HT-29 (cell line): ENCODE measurements around the gene FPR3. TPM values are rescaled to one million over a fixed set of nuclear protein-coding genes. Genes with fewer than 3 reads are reported as not detected.

ENCODE experiments used
- DNase-seq: peaks from one replicate; pipeline ENCODE4 v3.0.0-alpha.2; 2015; ENCODE audit warnings: low spot score
- total RNA-seq: library from RNA; depleted of rRNA; stranded (reverse); fragments of >200 nt; shearing (Covaris generic); gene quantifications from 2 replicates; pipeline ENCODE4 v1.2.3, GENCODE V29; 2014

The FPR3 gene
- total RNA-seq, 1 experiment from 2014 or later, result not detected

- DNase-seq, result peak; percentile 29
Observed at GRCh38 chr19:51807111-51807701, 12.2 kb downstream of the FPR3 start.

DNA sequence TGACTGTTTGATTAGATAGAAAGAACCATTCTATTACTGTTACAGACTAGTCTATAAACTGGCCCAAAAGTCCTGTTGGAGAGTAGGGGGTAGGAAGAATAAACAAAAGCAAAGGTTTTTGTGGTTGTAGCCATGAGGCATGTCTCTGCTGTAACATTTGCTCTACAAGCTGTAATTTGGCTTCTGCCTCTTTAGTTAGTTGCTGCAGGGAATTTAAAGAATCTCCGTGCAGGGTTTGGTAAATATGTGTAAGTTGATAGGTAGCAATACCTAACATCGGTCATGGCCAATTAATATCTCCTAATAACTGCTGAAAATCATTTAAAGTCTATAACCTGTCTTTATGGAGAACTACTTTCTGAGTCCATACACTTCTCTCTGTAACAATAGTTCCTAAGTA is 13.0 kb downstream of the FPR3 start:
- no peak for DNase-seq

- DNase-seq, result peak; percentile 54
Observed at GRCh38 chr19:51808333-51808986, 13.5 kb downstream of the FPR3 start.

GRCh38 chr19:51809787-51810186 is 14.8 kb downstream of the FPR3 start:
- DNase-seq, result peak; percentile 20

GRCh38 chr19:51810223-51810622 is 15.3 kb downstream of the FPR3 start:
- peak; percentile 75 for DNase-seq

GRCh38 chr19:51811344-51811743 is 16.4 kb downstream of the FPR3 start:
- no peak for DNase-seq

DNA sequence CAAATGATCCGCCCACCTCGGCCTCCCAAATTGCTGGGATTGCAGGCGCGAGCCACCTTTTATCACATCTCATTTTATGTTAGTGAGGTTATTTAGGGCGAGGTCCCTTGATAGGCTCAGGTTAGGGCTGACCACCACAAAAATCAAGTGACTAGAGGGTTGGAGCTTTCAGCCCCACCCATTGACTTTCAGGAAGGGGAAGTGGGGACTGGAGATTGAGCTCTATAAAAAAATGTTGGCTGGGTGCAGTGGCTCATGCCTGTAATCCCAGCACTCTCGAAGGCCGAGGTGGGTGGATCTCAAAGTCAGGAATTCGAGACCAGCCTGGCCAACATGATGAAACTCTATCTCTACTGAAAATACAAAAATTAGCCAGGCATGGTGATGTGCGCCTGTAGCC is 20.1 kb downstream of the FPR3 start:
- DNase-seq, result no peak

DNA sequence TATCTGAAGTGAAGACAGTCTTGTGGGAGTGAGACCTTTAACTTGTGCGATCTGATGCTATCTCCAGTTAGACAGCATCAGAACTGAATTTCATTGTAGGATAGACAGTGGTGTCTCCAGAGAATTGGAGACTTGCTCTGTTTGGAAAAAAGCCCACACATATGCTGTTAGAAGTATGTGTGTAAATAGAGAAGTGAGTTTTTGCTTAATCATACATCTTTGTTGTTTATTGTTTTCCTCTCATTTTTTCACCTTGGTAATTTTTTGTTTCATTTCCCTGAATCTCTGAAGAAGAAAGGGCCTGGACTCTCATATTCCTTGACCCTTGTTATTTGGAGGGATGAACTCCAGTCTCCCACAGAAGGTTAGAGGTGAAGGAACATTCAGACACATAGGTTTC is 21.8 kb downstream of the FPR3 start:
- DNase-seq, result no peak

DNA sequence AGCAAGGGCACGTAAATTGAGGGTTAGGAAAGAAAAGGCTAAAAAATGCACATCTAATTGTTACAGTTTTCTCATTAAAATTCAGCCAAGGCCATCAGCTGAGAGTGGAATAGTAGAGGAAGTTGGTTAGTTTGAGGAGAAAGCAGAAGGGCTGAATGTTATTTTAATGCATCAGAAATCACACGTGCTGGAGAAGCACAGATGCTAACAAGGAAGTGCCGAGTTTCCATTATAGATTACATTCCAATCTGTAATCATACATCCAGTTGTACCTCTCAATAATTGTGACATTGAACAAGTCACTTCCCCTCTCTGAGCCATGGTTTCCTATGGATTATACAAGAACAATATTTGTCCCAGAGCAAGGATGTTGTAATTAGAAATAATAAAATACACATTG is 25.1 kb downstream of the FPR3 start:
- DNase-seq, result no peak

- no peak for DNase-seq
Observed at GRCh38 chr19:51820831-51821446, 26.0 kb downstream of the FPR3 start.

DNA sequence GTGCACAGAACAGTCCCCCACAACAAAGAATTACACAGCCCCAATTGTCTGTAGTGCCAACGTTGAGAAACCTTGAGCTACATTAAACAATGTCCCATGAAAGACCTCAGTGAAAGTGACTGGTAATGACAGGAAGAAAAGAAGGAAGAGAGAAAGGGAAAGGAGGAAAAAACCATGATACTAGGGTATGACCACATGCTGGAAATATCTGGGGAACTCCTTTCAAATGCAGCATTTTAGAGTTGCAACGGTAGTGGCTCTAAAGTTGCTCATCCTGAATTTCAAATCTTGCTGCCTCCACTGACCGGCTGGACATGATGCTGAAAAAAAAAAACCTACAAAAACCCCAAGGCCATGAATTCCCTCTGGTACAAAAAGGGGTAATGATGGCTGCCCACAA is 26.5 kb downstream of the FPR3 start:
- DNase-seq, result no peak

- DNase-seq, result no peak
Observed at GRCh38 chr19:51821921-51822320, 27.0 kb downstream of the FPR3 start.

DNA sequence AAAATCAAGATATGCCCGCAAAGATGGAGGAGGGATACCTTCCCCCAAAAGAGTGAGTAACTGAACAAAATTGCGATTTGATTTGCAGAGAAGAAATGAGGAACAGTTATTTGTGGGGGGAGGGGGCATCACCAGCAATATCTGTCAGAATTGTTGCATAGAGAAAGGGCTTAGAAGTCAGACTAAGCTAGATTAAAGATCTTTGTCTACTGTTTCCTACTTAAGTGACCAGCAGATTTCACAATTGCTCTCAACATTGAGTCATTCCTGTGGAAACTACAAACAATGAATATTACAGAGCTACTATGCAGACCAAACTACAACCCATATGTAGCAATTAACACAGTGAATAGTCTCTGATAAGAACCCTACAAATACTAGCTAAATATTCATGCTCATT is 27.4 kb downstream of the FPR3 start:
- DNase-seq, result no peak

DNA sequence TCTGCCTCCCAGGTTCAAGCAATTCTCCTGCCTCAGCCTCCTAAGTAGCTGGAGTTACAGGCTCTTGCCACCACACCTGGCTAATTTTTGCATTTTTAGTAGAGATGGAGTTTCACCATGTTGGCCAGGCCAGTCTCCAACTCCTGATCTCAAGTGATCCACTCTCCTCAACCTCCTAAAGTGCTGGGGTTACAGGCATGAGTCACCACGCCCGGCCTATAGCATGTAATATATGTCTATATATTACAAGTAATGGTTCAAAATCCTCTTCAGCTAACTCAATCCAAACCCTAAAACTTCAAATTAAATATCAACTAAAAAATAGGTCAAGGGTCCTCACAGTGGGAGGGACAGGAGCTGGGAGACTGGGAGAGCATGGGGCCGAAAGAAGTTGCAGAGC is 28.0 kb downstream of the FPR3 start:
- DNase-seq, result no peak

GRCh38 chr19:51824281-51825005 is 29.5 kb downstream of the FPR3 start:
- DNase-seq, result no peak

DNA sequence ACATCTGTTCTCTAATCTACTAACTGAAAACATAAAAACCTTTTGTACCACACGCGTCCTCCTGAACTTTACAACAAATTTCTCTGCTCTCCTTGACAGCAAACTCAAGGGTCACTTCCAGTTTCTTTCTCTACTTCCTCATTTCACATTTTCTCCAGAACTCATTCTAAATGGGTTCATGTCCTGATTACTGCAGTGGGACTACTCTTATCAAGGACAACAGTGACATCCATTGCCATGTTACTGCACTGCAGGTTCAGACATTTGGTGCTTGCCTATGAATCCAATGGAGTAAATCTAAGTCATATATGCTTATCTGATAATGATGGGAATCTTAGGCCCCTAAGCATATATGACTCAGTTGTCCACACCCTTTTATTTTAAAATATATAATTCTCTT is 35.3 kb downstream of the FPR3 start:
- DNase-seq, result peak; percentile 26

DNA sequence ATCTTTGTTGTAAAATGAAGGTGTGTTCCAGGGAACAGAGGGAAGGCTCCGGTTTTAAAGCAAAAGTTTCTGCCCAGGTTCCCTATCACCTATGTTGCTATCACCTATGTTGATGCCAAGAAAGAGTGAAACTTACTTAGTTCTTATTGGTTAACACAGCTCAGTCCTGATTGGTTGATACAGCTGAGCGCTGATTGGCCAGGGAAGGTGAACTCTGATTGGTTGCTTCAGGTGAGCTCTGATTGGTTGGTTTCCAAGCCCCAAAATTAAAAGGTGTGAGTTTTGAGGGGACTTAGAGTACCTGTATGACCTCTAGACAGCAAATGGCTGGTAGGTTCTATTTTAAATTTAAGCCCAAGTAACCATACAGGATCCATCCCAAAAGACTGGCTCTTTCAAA is 42.2 kb downstream of the FPR3 start:
- DNase-seq, result no peak

DNA sequence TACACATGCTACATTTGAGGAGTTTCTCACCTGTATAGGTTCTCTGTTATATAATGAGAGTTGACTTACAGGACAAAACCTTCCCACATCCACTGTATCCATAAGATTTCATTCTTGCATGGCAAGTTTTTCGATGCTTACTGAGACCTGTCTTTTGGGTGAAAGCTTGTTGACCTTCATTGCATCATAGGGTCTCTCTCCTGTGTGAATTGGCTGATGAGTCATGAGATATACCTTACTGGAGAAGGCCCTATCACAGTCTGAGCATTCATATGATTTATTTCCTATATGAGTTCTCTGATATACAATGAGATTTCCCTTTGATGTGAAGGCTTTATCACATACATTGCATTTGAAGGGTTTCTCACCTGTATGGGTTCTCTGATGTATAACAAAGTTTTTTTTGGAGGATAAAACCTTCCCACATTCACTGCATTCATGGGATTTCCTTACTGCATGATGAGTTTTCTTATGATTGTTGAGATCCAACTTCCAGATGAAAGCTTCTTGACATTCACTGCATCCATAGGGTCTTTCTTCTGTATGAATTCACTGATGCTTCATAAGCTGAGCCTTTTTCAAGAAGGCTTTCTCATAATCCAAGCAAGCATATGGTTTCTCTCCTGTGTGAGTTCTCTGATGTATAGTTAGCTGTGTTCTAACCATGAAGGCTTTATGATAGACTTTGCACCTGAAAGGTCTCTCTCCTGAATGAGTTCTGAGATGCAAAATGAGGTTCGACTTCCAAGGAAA is 67.1 kb downstream of the FPR3 start:
- DNase-seq, result no peak

- no peak for DNase-seq
Observed at GRCh38 chr19:51873097-51873496, 78.1 kb downstream of the FPR3 start.
